Stimulated activated CD4-positive, alpha-beta T cell treated with anti-CD3 and anti-CD28 coated beads, Interleukin-2, amount 100 ng/mL, for 24 hours (primary cell): ENCODE measurements around the gene HEXIM1.

Source experiments
- DNase-seq, 2 donors: peaks; one replicate each; pipeline ENCODE4 v3.0.0-alpha.2; 2020

Gene HEXIM1

GRCh38 chr17:45130681-45131615 lies 17.3 kb upstream of the HEXIM1 start:
- DNase-seq = no peak

GRCh38 chr17:45131616-45132319 lies 16.5 kb upstream of the HEXIM1 start:
- DNase-seq = peak; percentile 70

- no peak for DNase-seq
Observed at GRCh38 chr17:45132320-45132571, 16.0 kb upstream of the HEXIM1 start, which contains the start of gene PLCD3. PLCD3 (minus strand) TSS chr17:45132515; CDS start chr17:45132410, 105 bp downstream.

DNA sequence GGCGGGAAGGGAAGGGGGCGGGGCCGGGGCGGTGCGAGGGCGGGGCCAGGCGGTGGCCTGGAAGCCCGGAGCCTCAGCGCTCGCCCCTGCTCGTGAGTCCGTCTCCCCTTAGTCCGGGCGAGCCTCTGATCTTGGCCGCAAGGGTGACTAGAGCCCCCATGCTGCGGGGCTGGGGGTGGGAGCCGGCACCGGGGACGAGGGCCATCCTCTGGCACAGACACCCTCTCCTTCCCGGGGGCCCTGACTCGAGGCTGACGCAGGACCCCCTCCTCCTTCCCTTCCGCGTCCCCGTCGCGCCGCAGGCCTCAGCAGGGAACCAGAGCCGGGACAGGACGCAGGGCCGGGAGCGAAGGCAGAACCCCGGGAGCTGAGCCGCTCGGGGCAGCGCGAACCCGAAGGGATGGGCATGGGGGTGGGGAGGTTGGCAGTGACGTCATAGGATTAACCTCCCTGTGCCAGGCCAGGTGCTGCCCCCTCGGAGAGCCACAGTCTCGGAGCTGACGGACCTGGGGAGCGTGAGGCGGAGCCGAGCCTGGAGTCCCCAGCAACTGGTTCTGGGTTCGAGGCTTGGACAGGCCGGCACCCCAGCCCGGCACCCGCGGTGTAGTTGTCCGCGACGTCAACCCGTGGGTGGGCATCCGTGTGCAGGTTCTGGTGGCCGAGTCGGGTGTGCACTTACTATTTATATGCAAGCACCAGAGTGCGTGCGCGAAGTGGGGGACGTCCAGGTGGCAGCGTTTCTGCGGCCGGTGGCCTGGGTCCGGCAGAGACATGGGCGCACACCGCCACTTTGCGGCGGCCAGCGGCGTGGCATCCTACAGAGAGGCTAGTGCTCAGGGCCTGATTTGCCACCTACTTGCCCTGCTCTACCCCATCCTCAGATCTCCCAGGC lies 15.5 kb upstream of the HEXIM1 start:
- peak; percentile 73 to 77 for DNase-seq

DNA sequence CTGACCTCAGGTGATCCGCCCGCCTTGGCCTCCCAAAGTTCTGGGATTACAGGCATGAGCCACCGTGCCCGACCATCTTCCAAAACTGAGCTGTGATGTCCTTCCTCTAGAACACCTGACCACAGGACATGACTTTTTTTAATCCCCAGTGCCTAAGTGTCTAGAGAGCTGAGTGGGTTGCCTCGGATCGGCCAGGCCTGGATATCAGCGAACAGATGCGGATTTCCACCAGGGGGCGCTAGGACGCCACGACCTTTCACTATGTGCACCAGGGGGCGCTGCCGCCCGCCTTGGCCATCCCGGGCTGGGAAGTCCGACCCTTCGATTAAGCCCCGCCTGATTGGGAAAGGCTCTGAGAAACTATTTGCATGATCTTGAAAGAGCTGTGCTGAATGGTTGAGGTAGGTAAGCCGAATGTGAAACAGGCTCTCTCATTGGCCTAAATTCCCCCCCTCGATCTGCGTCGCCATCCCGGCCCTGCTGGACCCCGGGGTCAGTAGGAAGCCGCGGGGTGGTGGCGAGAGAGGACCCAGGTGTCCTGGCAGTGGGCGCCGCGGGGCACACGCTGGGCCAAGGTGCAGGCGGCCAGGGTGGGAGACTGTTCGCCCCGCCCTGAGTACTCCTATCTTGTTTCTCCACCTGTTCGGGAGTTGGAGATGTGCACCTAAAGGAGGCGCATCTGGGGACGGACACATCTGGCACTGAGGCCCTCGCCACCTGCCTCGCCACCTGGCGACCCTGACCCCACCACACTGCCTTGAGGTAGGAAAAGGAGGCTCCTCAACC lies 12.9 kb upstream of the HEXIM1 start, which contains the start of gene ACBD4:
Gene ACBD4, plus strand, starts transcription at position 496 of the 786 bp plus-strand sequence. CDS start 458 bp downstream, outside the sequence.
- DNase-seq = peak; percentile 97 to 99

GRCh38 chr17:45135978-45136791 lies 12.1 kb upstream of the HEXIM1 start:
- no peak for DNase-seq

- DNase-seq = no peak
Observed at GRCh38 chr17:45136846-45137560, 11.3 kb upstream of the HEXIM1 start.

DNA sequence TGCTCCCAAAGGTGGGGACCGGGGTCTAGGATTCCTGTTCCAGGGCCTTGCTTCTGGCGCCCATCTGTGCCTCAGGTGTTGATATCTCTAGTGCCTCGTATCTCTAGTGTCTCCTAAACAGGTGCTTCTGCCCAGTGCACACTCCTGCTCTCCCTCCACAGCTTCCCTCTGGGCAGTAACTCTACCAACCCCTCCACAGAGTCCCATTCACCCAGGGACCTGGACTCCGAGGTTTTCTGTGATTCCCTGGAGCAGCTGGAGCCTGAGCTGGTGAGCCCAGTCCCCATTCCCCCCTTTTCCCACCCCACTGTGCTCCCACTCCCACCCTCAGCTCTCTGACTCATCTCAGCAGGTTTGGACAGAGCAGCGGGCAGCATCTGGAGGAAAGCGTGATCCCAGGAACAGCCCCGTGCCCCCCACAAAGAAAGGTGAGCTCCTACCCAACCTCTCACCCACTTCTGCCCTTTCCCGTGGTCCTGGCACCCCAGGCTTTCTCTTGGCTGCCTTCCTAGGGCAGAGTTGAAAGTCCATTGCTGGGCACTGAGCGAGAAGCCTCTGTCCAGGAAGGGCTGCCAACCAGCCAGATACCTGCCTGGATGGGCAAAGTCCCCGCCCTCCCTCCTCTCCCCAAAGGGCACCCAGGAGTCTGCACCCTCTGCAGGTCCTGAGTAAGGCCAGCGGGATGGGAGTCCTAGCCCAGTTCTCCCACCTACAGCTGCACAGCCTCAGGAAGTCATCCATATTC lies 10.5 kb upstream of the HEXIM1 start:
- no peak for DNase-seq

- no peak for DNase-seq
Observed at GRCh38 chr17:45138911-45139532, 9.3 kb upstream of the HEXIM1 start.

GRCh38 chr17:45139533-45139920 lies 8.7 kb upstream of the HEXIM1 start:
- DNase-seq = no peak

DNA sequence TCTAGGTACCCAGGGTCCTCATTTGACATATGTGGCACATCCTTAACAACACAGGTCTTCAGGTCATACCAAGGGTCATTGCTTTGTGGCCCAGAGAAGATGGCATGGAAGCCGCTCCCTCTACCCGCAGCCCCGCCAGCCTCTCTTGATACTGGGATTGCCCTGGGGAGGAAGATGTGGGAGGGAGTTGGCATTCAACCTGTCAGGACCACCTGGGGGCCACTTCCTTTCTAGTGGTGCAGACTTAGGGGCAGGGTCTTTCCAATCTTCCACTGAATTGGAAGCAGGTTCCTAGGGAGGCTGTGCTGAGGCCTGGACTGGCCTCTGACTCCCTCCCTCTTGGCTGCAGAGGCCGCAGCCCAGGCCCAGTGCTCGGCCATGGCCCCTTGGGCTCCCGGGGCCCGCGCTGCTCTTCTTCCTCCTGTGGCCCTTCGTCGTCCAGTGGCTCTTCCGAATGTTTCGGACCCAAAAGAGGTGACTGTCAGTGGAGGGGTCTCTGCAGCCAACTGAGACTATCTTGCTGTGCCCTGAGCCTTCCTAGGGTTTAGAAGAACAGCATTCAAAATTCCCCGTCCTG lies 5.1 kb upstream of the HEXIM1 start:
- no peak for DNase-seq

DNA sequence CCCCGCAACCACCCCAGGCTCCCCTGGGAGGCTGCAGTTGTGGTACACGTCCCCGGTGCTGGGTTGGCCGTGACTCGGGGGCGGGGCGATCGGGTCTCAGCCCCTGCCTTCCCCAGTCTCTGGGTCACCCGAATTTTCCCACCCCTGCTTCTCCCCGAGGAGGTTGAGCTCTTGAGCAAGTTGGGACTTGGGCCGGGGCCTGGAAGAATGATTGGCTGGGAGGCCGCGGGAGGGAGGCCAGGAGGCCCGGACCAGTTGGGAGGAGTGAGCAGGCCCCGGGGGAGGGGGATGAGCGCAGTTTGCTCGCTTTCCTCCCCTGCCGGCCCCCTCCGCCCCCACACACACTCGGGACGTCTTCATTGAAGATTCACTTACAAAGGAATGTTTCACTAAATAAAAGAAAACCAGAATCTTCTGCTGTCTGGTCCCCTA lies 4.5 kb upstream of the HEXIM1 start:
- peak; percentile 40 to 44 for DNase-seq

DNA sequence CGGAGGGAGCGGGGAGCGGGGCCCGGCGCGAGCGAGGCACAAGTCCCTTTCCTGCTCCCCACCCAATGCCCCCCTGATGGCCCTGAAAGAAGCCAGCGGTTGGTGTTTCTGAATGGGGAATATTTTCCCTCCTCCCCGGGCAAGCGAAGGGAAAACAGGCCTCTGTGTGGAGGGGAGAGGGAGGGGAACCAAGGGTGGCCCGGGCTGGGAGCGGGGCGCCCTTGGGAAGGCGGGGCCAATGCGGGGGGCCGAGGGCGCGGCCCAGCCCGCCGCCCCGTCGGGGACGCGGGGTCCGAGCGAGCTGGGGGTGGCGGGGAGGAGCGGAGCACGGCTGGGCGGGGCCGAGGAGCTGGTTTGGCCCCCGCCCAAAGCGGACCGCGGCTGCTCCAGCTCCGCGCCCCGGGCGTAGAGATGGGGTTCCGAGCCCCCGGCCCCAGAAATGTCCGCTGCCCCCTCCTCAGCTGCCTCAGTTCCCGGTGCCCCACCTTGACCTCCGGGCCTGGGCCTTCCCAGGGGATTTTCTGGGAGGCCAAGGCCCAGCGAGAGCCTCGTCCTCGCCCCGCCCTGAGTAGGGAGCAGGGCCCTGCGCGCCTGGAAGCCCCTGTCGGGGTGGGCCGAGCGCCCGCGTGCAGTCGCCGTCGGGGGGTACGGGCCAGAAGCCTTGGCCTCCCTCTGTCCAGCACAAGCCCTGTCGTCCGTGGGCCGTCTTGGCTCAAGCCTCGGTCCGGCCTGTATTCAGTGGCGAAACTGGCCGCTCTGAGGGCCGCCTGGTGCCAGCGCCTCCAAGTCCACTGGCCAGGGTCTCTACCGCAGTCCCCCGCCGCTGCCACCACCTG lies 3.9 kb upstream of the HEXIM1 start:
- peak; percentile 33 to 53 for DNase-seq

- no peak for DNase-seq
Observed at GRCh38 chr17:45145035-45145389, 3.3 kb upstream of the HEXIM1 start.

- no peak for DNase-seq
Observed at GRCh38 chr17:45146166-45146565, 2.1 kb upstream of the HEXIM1 start.

GRCh38 chr17:45146592-45146889 lies 1.7 kb upstream of the HEXIM1 start:
- no peak for DNase-seq

GRCh38 chr17:45146890-45147580 lies 1.2 kb upstream of the HEXIM1 start:
- DNase-seq = no peak
